Measurements from ENCODE around the gene CD180.

DNA sequence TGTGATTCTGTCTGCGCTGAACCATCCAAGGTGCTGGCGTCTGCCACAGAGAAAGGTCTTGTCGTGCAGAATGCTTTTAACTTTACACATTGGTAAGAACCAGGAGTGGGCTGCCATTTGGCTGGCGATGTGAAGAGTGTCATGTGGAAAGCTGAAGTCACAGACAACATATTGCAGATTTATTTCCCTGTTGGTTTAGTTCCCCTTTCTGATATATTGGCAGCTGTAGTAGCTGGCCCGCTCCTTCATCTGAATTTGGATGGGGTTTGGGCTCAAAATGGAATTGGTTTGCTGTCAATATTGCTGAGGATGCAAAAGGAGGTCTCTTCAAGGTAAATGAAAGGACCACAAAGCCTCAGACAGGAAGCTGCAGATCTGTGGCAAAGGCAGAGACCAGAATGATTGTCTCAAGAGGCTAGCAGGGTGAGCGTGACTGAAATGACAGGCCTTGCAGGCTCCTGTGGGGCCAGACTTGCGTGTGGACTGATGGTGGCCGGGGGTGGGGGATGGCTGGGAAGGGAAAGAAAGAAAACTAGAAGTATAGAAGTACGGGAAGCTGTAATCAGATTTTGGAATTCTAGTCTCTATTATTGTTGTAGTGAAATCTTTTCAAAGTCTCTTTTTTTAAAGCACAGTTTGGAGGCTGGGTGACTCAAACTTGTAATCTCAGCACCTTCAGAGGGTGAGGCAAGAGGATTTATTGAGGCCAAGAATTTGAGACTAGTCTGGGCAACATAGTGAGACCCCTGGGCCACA, 25.1 kb upstream of the CD180 start:
- TF ChIP-seq POLR2A (IDR thresholded peaks at IDR 0.05; ENCODE audit: low read depth, low read length): no peak
- TF ChIP-seq, protein P1, sequence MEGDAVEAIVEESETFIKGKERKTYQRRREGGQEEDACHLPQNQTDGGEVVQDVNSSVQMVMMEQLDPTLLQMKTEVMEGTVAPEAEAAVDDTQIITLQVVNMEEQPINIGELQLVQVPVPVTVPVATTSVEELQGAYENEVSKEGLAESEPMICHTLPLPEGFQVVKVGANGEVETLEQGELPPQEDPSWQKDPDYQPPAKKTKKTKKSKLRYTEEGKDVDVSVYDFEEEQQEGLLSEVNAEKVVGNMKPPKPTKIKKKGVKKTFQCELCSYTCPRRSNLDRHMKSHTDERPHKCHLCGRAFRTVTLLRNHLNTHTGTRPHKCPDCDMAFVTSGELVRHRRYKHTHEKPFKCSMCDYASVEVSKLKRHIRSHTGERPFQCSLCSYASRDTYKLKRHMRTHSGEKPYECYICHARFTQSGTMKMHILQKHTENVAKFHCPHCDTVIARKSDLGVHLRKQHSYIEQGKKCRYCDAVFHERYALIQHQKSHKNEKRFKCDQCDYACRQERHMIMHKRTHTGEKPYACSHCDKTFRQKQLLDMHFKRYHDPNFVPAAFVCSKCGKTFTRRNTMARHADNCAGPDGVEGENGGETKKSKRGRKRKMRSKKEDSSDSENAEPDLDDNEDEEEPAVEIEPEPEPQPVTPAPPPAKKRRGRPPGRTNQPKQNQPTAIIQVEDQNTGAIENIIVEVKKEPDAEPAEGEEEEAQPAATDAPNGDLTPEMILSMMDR (IDR thresholded peaks at IDR 0.05; ENCODE audit: extremely low read depth in 1 of 2, insufficient read depth in 1 of 2, low read depth in 1 of 2, low read length in 2 of 2): no peak
- TF ChIP-seq FOS (IDR thresholded peaks at IDR 0.05; ENCODE audit: borderline replicate concordance, insufficient read depth, low read length): no peak
- no peak for TF ChIP-seq POLR2AphosphoS5 (IDR thresholded peaks at IDR 0.05; ENCODE audit: insufficient read depth, low read depth, low read length)
